Loucy (cell line): ENCODE results near the gene AMPD1.

Source experiments
- CTCF ChIP-seq: fragments of 200-600 bp; sonication (generic); conservative IDR thresholded peaks from 2 replicates; pipeline ENCODE4 v1.5.1; 2014; ENCODE audit warnings: mild to moderate bottlenecking, antibody characterized with exemption, low read length
- EZH2phosphoT487 ChIP-seq: fragments of 200-600 bp; IDR thresholded peaks from 2 replicates; pipeline ENCODE4 v1.6.1; 2018; ENCODE audit warnings: antibody characterized with exemption, mild to moderate bottlenecking, moderate library complexity, borderline replicate concordance

GRCh38 chr1:114670083-114671010 lies 25.0 kb downstream of the AMPD1 start:
- no peak for TF ChIP-seq CTCF
- TF ChIP-seq EZH2phosphoT487 = no peak
